Calu3 (cell line): ENCODE data around the gene FSIP1. TPM values are rescaled to one million over a fixed set of nuclear protein-coding genes. Genes with fewer than 3 reads are reported as not detected.
A peak's percentile ranks its signal among the peaks of the same experiment; 100 is the strongest.

Source experiments
- BruUV-seq: library from RNA; stranded (reverse); fragments of 400-500 nt; replicated peaks from 2 replicates; lab custom pipeline; 2021; lab: Mats Ljungman, UMichigan
- CTCF ChIA-PET: fragments of 300-600 bp; sonication (Branson Sonifier 250); formaldehyde crosslinking; loops from one replicate; lab custom pipeline; 2022; ENCODE audit warnings: antibody characterized with exemption; lab: Charles Lee
- DNase-seq: peaks from one replicate; pipeline ENCODE4 v3.0.0; 2022
- H3K27ac Mint-ChIP-seq: one replicate; pipeline ENCODE4 v1.8.0; 2022; ENCODE audit warnings: mixed read lengths; ENCODE audit not compliant: unreplicated experiment
- H3K27me3 Mint-ChIP-seq: one replicate; pipeline ENCODE4 v1.8.0; 2022; ENCODE audit warnings: mixed read lengths; ENCODE audit not compliant: unreplicated experiment
- H3K36me3 Mint-ChIP-seq: one replicate; pipeline ENCODE4 v1.8.0; 2022; ENCODE audit warnings: mild to moderate bottlenecking, moderate library complexity, mixed read lengths; ENCODE audit not compliant: insufficient read depth, unreplicated experiment
- H3K4me1 Mint-ChIP-seq: one replicate; pipeline ENCODE4 v1.8.0; 2022; ENCODE audit warnings: mild to moderate bottlenecking, low read depth, mixed read lengths; ENCODE audit not compliant: unreplicated experiment
- H3K4me3 Mint-ChIP-seq: one replicate; pipeline ENCODE4 v1.8.0; 2022; ENCODE audit warnings: mild to moderate bottlenecking, low read depth, moderate library complexity, mixed read lengths; ENCODE audit not compliant: unreplicated experiment
- H3K9me3 Mint-ChIP-seq: one replicate; pipeline ENCODE4 v1.8.0; 2022; ENCODE audit warnings: low read depth, mixed read lengths; ENCODE audit not compliant: unreplicated experiment
- CTCF ChIP-seq: fragments of 200-600 bp; IDR thresholded peaks from one replicate; pipeline ENCODE4 v1.8.0; 2022; ENCODE audit warnings: antibody characterized with exemption; ENCODE audit not compliant: unreplicated experiment
- intact Hi-C: fragments of 100-400 bp; cut with micrococcal nuclease; formaldehyde crosslinking; loops from one replicate; pipeline ENCODE4 v1.10.0; 2022; ENCODE audit not compliant: unreplicated experiment
- total RNA-seq: library from RNA; stranded (reverse); gene quantifications from 2 replicates; pipeline ENCODE4 v1.2.3, GENCODE V29; 2022

The FSIP1 gene
- total RNA-seq, 1 experiment from 2014 or later, result 0.28 TPM

GRCh38 chr15:39640665-39641064 lies 142.0 kb downstream of the FSIP1 start:
- Mint-ChIP-seq H3K4me3 (no peak overlapping the region), H3K36me3 (peaks cover 6% of the 10 kb centered on the region), H3K9me3 (no peaks in the 10 kb centered on the region), H3K27ac (peak overlapping the region; percentile 58), H3K4me1 (peaks cover 7% of the 10 kb centered on the region), H3K27me3 (no peaks in the 10 kb centered on the region)
- CTCF ChIA-PET, result no interaction called here
- no peak for TF ChIP-seq CTCF
- no TSS peak for BruUV-seq
- intact Hi-C loops, result no loop called here
- DNase-seq, result no peak

- Mint-ChIP-seq H3K4me1 (peaks cover 7% of the 10 kb centered on the region), H3K27ac (no peak overlapping the region), H3K9me3 (no peaks in the 10 kb centered on the region), H3K36me3 (peaks cover 6% of the 10 kb centered on the region), H3K27me3 (no peaks in the 10 kb centered on the region), H3K4me3 (no peak overlapping the region)
- intact Hi-C loops, result no loop called here
- TF ChIP-seq CTCF, result no peak
- BruUV-seq, result no TSS peak
- CTCF ChIA-PET, result no interaction called here
- no peak for DNase-seq
These were observed 143.6 kb downstream of the FSIP1 start for GRCh38 chr15:39639037-39639436.

- Mint-ChIP-seq H3K36me3 (peaks cover 6% of the 10 kb centered on the region), H3K27ac (no peak overlapping the region), H3K9me3 (no peaks in the 10 kb centered on the region), H3K27me3 (no peaks in the 10 kb centered on the region), H3K4me3 (no peak overlapping the region), H3K4me1 (peaks cover 7% of the 10 kb centered on the region)
- intact Hi-C loops, result no loop called here
- no peak for DNase-seq
- BruUV-seq, result no TSS peak
- TF ChIP-seq CTCF, result no peak
- CTCF ChIA-PET, result no interaction called here
These were observed 144.6 kb downstream of the FSIP1 start for GRCh38 chr15:39638041-39638440.

GRCh38 chr15:39631357-39631756 lies 151.3 kb downstream of the FSIP1 start:
- no peak for TF ChIP-seq CTCF
- Mint-ChIP-seq H3K4me1 (peaks cover 18% of the 10 kb centered on the region), H3K4me3 (no peak overlapping the region), H3K27ac (no peak overlapping the region), H3K36me3 (no peaks in the 10 kb centered on the region), H3K9me3 (no peaks in the 10 kb centered on the region), H3K27me3 (no peaks in the 10 kb centered on the region)
- BruUV-seq, result no TSS peak
- no peak for DNase-seq
- CTCF ChIA-PET, result interaction anchor here (0.5 kb wide), 1 partner anchor 50 kb away, joined by 6 read pairs; no protein-coding TSS in a partner anchor
- intact Hi-C loops, result no loop called here
